OCI-LY1 (cell line): ENCODE measurements around the gene UBE2F.

Source experiments
- H2AFZ ChIP-seq: fragments of 200-600 bp; sonication (generic), shearing (Covaris generic); 2 replicates; pipeline ENCODE4 v1.6.0; 2014; ENCODE audit warnings: antibody characterized with exemption, mild to moderate bottlenecking, low read length
- H3F3A ChIP-seq: fragments of 200-600 bp; sonication (generic), shearing (Covaris generic); 2 replicates; pipeline ENCODE4 v1.6.0; 2014; ENCODE audit warnings: mild to moderate bottlenecking, antibody characterized with exemption, low read length, moderate library complexity; ENCODE audit not compliant: insufficient read depth
- H3K27ac ChIP-seq: fragments of 200-600 bp; sonication (generic); 2 replicates; pipeline ENCODE4 v1.5.1; 2014; ENCODE audit warnings: low read length, mixed run types, mild to moderate bottlenecking, low read depth; ENCODE audit not compliant: poor library complexity, severe bottlenecking
- H3K27me3 ChIP-seq: fragments of 200-600 bp; sonication (generic); 2 replicates; pipeline ENCODE4 v1.6.0; 2014; ENCODE audit warnings: antibody characterized with exemption, mild to moderate bottlenecking, low read length, moderate library complexity; ENCODE audit not compliant: insufficient read depth
- H3K36me3 ChIP-seq: fragments of 200-600 bp; sonication (generic); 2 replicates; pipeline ENCODE4 v1.6.1; 2014; ENCODE audit warnings: mild to moderate bottlenecking, antibody characterized with exemption, low read length, moderate library complexity, mixed read lengths; ENCODE audit not compliant: insufficient read depth
- H3K4me1 ChIP-seq: fragments of 200-600 bp; sonication (generic); 2 replicates; pipeline ENCODE4 v1.5.1; 2014; ENCODE audit warnings: mild to moderate bottlenecking, low read length, moderate library complexity; ENCODE audit not compliant: insufficient read depth, severe bottlenecking
- H3K4me2 ChIP-seq: fragments of 200-600 bp; sonication (generic), shearing (Covaris generic); 2 replicates; pipeline ENCODE4 v1.6.1; 2014; ENCODE audit warnings: low read length
- H3K4me3 ChIP-seq: fragments of 200-600 bp; sonication (generic); 2 replicates; pipeline ENCODE4 v1.5.1; 2014; ENCODE audit warnings: low read length, low read depth, mild to moderate bottlenecking, mixed read lengths; ENCODE audit not compliant: poor library complexity, severe bottlenecking
- H3K79me2 ChIP-seq: fragments of 200-600 bp; shearing (Covaris generic); 2 replicates; pipeline ENCODE4 v1.6.1; 2016; ENCODE audit warnings: mixed run types, low read length, mixed read lengths; ENCODE audit not compliant: insufficient read depth
- H3K9ac ChIP-seq: fragments of 200-600 bp; sonication (generic), shearing (Covaris generic); 2 replicates; pipeline ENCODE4 v1.6.1; 2014; ENCODE audit warnings: mild to moderate bottlenecking, low read length, mixed read lengths
- H3K9me2 ChIP-seq: fragments of 200-600 bp; sonication (generic), shearing (Covaris generic); 2 replicates; pipeline ENCODE4 v1.6.1; 2014; ENCODE audit warnings: low read depth, mild to moderate bottlenecking, low read length, mixed read lengths
- H3K9me3 ChIP-seq: fragments of 200-600 bp; shearing (Covaris generic); 2 replicates; pipeline ENCODE4 v1.6.1; 2014; ENCODE audit warnings: low read length, mixed read lengths
- H4K20me1 ChIP-seq: fragments of 200-600 bp; sonication (generic), shearing (Covaris generic); 2 replicates; pipeline ENCODE4 v1.6.0; 2016; ENCODE audit warnings: mild to moderate bottlenecking, low read length; ENCODE audit not compliant: insufficient read depth
- CTCF ChIP-seq: fragments of 200-600 bp; sonication (generic), shearing (Covaris generic); IDR thresholded peaks from 2 replicates; pipeline ENCODE4 v1.5.1; 2017; ENCODE audit warnings: mild to moderate bottlenecking, antibody characterized with exemption, low read length, moderate library complexity, mixed read lengths
- EZH2 ChIP-seq: fragments of 200-600 bp; sonication (generic), shearing (Covaris generic); IDR thresholded peaks from 2 replicates; pipeline ENCODE4 v1.8.0; 2017; ENCODE audit warnings: borderline replicate concordance, mixed run types, mild to moderate bottlenecking, antibody characterized with exemption, low read length, moderate library complexity, mixed read lengths

UBE2F gene

GRCh38 chr2:238059505-238059904 lies 92.7 kb downstream of the UBE2F start:
- Histone ChIP-seq H3K4me1 (peaks cover 16% of the 10 kb centered on the region), H3K27ac (no peak overlapping the region), H3K4me3 (peak overlapping the region; percentile 92), H3K9me2 (no peaks in the 10 kb centered on the region), H2AFZ (no peak overlapping the region), H3K9ac (peak overlapping the region; percentile 95; the same call in 1 of the 2 replicates), H4K20me1 (no peaks in the 10 kb centered on the region), H3K79me2 (no peaks in the 10 kb centered on the region), H3K4me2 (peak overlapping the region; percentile 89), H3F3A (no peaks in the 10 kb centered on the region), H3K36me3 (peaks cover 5% of the 10 kb centered on the region), H3K27me3 (no peaks in the 10 kb centered on the region), H3K9me3 (no peaks in the 10 kb centered on the region)
- TF ChIP-seq EZH2 (no peak), CTCF (no peak)

DNA sequence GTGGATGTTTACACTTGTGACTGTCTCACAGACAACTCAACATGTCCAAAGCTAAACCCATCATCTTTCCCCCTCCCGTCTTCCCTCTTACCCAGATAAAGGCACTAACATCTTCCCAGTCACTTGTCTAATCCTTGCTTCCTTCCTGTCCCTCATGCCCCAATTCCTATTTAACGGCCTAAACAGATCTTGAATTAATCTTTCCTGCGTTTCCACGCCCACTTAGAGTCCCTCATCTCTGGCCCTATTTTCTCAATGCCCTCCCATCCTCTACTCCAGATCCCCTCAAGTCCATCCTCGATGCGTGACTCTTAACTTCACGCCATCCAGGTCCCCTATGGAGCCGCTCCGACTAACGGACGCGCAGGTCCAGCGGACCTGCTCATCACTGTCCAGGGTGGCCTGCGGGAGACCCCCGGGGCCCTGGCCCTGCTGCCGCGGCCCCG lies 93.3 kb downstream of the UBE2F start:
- Histone ChIP-seq H3K79me2 (no peaks in the 10 kb centered on the region), H3F3A (no peaks in the 10 kb centered on the region), H3K4me3 (peak overlapping the region; percentile 92), H3K4me1 (peaks cover 16% of the 10 kb centered on the region), H2AFZ (peak overlapping the region; percentile 23; the same call in 1 of the 2 replicates), H3K36me3 (peaks cover 10% of the 10 kb centered on the region), H3K27ac (no peak overlapping the region), H3K9me3 (no peaks in the 10 kb centered on the region), H4K20me1 (no peaks in the 10 kb centered on the region), H3K27me3 (no peaks in the 10 kb centered on the region), H3K9ac (peak overlapping the region; percentile 95), H3K4me2 (peak overlapping the region; percentile 89), H3K9me2 (no peaks in the 10 kb centered on the region)
- TF ChIP-seq CTCF, result no peak
- TF ChIP-seq EZH2, result no peak

- Histone ChIP-seq H3K36me3 (peaks cover 13% of the 10 kb centered on the region), H4K20me1 (no peaks in the 10 kb centered on the region), H3K4me3 (peak within 1 kb of the TSS; percentile 92), H3K79me2 (no peaks in the 10 kb centered on the region), H3K9me2 (no peaks in the 10 kb centered on the region), H3K4me2 (peak within 1 kb of the TSS; percentile 93), H3F3A (no peaks in the 10 kb centered on the region), H2AFZ (peak within 1 kb of the TSS; percentile 23; the same call in 1 of the 2 replicates), H3K9ac (peak within 1 kb of the TSS; percentile 95), H3K9me3 (no peaks in the 10 kb centered on the region), H3K27ac (no peak within 1 kb of the TSS), H3K4me1 (peaks cover 16% of the 10 kb centered on the region), H3K27me3 (no peaks in the 10 kb centered on the region)
- no peak for TF ChIP-seq CTCF
- TF ChIP-seq EZH2, result no peak
Measured at GRCh38 chr2:238060542-238061314, 93.9 kb downstream of the UBE2F start, which contains the start of gene SCLY. TSS of gene SCLY (plus strand) at chr2:238061001. CDS start at chr2:238061055, 54 bp downstream.
